HG02870 (cell line): ENCODE data around the gene PKP4.
A peak's percentile ranks its signal among the peaks of the same experiment; 100 is the strongest.
"Not testable (repeated sequence)": the region's sequence is repeated elsewhere in the genome, so short reads cannot be mapped to it uniquely, and the experiment has no call there.

Experiments used
- ATAC-seq: cut with Tn5 transposase; IDR thresholded peaks from one replicate; pipeline ENCODE4 v1.9.1; 2021; ENCODE audit warnings: mild to moderate bottlenecking, moderate library complexity; ENCODE audit not compliant: unreplicated experiment

PKP4 gene

DNA sequence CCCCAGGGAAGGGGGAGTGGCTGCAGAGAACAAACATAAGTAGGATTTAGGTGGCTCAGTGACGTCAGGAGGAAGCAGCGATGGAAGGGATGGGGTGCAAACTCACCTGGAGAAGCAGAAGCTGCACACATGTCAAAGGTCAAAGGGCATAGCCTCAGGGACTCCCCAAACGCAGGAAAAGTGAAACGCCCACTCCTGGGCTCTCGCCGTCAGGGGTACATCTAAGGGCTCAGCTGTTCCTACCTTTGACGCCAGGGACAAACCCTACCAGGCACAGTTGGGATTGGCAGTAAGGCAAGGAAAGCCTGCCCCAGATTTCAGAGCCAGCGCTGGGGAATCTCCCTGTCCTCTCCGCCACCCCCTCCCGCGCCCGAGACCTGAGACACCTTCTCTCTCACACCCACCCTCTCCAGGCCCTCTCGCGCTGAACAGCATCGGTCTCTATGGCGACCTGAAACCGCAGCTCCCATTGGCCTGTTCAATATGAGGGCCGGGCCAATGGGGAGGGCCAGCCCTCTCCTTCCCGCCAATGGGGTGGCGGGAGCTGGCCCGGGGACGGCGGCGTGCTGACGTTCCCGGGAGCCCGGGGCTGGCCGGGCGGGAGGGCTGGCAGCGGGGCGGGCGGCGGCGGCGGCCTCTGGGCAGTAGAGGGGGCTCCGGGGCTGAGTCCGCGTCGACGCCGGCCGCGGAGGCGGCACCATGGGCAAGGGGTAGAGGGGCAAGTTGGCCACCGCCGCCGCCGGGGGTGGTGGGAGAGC lies at the start of gene PKP4, which contains the start of gene CCDC148:
Gene PKP4, plus strand, starts transcription at position 644 of the 758 bp plus-strand sequence. CDS start 76,233 bp downstream, outside the sequence.
Gene CCDC148, minus strand, starts transcription at position 445 of the 758 bp plus-strand sequence. Its CDS starts 314 bp downstream, at position 131.
- ATAC-seq = peak; percentile 92

GRCh38 chr2:158407031-158407430 lies 49.7 kb upstream of the PKP4 start:
- ATAC-seq = no peak

DNA sequence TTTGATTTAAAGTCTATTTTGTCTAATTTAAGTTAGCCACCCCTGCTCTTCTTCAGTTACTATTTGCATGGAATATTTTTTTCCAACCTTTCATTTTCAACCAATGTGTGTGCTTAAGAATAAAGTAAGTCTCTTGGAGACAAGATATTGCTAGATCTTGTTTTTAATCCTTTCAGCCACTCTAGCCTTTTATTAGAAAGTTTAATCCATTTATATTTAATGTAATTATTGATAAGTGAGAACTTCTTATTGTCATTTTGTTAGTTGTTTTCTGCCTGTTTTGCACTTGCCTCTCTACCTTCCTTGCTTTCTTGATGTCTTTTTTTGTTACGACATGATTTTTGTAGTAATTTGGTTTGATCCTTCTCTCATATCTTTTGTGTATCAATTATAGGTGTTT lies 46.6 kb upstream of the PKP4 start:
- ATAC-seq = no peak

GRCh38 chr2:158411748-158412147 lies 45.0 kb upstream of the PKP4 start:
- ATAC-seq = no peak

DNA sequence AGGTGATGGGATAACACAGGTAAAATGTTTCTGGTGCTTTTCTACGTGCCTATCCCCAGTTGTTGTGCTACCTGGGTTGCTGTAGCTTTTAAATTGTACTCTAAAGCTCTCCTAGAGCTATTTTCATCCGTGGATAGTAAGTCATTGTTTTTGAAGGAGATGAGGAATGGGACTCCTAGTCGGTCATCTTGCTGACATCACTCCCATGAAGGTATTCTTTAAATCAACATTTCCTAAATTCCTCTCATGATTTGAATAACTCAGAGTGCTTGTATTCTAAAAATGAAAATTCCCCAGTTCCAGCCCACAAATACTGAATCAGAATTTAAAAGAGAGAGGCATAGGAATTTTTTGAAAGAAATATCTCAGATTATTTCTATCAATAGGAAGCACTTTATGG lies 44.5 kb upstream of the PKP4 start:
- ATAC-seq = no peak

DNA sequence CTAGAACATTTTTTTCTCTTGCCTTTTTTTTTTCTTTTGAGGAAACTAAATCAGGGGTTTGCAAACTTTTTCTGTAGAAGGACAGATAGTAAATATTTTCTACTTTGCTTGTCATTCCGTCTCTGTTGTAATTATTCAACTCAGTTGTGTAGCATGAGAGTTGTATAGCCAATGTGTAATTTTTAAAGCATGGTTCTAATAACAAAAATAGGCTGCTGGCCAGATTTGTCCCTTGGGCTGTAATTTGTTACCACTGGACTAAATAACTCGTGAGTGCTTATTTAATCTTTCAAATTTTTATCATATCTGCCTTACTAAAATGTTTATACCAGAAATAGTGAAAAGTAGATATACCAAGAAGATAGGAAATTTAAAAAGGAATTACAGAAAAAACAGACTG lies 43.2 kb upstream of the PKP4 start:
- no peak for ATAC-seq

DNA sequence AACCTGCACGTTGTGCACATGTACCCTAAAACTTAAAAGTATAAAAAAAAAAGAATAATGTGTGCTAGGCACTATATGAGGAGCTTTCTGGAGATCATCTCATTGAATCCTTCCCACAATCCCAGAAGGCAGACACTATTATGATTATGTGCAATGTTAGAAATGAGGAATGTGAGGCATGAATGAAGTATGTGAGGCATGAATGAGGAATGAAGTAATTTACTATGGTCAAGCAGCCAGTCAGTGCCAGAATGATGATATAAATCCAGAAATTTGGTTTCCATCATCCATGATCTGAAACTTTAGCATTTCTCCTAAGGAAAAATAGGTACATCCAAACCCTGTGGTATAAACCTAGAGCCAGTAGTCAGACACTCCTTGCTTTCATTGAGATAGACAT lies 42.2 kb upstream of the PKP4 start:
- ATAC-seq = no peak

- no peak for ATAC-seq
Observed at GRCh38 chr2:158432117-158432516, 24.6 kb upstream of the PKP4 start.

DNA sequence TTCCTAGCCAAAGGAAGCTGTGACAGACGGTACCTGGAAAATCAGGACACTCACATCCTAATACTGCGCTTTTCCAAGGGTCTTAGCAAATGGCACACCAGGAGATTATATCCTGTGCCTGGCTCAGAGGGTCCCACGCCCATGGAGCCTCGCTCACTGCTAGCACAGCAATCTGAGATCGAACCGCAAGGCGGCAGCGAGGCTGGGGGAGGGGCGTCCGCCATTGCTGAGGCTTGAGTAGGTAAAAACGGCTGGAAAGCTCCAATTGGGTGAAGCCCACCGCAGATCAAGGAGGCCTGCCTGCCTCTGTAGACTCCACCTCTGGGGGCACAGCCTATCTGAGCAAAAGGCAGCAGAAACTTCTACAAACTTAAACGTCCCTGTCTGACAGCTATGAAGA lies 23.0 kb upstream of the PKP4 start:
- ATAC-seq = not testable (repeated sequence)

- not testable (repeated sequence) for ATAC-seq
Observed at GRCh38 chr2:158439062-158439461, 17.7 kb upstream of the PKP4 start.

DNA sequence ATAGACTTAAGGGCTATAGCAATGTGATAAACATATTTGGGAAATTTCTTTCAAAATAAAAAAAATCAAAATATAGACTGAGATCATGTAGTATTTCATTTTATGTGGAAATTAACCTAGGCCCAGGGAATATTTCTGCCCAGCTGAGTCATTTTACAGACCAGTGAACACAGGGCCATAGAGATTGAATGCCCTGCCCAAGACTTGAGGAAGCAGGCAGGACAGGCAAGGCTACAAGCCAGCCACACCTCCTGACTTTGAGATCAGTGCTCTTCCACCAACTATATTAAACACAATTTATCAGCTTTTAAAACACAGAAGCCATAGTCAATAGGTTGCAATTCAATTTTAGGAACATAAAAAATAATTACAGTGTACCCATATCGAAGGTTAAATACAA lies 13.1 kb upstream of the PKP4 start:
- no peak for ATAC-seq

DNA sequence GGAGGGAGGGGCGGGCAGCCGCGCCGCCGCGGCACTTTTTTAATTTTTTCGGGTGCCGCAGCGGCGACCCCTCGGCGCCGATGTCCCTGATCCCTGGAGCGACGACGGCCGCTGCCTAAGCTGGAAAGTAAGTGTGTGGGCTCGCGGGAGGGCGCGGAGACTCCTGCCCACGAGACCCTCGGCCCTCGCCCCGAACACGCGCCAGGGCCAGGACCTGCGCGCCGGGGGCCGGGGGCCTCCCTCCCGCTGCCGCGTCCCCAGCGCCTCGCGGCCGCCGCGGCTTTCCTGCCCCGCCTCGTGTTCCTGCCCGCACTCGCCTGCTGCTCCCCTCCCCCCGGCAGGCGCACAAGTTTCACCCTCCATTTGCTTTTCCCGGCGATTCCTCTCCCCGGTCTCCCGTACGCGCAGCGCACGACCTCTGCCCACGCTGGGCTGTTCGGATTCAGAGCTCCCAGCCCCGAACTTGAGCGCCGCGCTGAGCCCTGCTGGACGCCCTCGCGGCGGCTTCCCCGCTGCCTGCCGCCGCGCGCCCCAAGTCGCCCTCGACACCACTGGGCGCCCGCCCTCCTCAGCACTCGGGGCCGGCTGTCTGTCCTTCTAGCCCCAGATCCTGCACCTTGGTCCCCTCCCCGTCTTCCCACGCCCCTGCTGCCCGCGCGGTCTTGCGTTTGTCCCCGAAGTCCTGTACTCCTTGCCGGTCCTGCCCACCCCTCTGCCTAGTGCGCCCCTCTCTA lies 507 bp downstream of the PKP4 start:
- peak; percentile 28 for ATAC-seq

GRCh38 chr2:158457826-158458616 lies 1.3 kb downstream of the PKP4 start:
- ATAC-seq = peak; percentile 43

GRCh38 chr2:158458617-158458920 lies 1.8 kb downstream of the PKP4 start:
- no peak for ATAC-seq

DNA sequence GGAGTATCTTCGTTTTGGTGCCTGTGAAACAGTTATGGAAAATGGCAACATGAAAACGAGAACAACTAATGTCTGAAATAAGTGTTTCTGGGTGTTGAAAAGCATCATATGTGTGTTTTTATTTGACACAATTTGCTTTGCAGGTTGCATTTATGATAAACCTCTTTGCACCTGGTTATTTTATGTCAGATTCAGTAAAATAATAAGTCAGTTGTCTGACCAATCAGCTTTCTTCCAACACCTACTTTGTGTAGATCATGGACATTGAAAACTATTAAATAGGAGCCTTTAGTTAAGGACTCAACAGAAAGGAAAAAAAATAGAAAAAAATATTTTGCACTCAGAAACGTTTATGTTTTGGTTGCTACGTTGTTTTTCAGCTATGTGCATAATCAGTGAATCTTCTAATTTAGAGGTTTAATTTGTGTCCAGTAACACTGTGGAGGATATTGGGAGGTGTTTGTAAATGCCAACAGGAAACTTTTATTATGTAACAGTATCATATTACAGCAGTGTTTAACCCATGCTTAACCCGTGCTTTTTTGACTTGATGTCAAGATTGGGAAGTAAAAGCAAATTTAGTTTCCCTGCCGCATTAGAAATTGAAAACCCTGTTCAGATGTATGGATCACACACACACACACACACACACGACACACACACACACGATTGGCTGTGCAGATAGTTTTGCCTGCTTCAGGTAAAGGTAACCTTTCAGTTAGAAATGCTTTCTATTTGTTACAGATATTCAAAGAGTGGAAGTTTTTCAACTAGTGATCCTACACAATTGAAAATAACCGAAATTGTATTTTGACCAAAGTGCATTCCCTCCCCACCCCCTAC lies 2.6 kb downstream of the PKP4 start:
- ATAC-seq = no peak

- ATAC-seq = no peak
Observed at GRCh38 chr2:158460632-158461297, 4.0 kb downstream of the PKP4 start.

DNA sequence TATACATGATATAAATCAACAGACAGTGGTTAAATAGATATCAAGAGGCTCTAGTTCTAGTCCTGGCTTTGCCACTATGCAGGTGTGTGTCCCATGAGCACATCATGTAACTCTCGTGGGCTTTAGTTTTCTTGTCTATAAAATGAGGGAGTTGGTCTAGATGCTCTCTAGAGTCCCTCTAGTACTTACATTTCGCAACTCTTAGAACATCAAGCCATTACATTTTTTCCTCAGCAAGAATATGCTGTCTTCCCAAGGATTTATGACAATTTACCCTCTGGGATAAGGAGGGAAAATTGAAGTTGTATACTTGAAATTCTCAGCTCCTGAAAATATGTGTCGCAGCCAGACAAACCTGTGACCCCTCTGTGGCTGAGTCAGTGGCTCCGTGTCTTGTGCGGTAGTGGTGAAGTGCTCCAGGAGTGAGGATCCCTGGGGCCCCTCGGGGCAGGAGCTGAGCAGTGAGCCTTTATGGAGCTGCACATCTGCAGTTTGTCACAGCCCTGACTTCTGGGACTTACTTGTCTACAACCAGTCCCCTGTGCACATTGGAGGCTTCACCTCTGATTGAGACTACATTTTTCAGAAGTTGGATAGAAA lies 6.8 kb downstream of the PKP4 start:
- ATAC-seq = no peak

DNA sequence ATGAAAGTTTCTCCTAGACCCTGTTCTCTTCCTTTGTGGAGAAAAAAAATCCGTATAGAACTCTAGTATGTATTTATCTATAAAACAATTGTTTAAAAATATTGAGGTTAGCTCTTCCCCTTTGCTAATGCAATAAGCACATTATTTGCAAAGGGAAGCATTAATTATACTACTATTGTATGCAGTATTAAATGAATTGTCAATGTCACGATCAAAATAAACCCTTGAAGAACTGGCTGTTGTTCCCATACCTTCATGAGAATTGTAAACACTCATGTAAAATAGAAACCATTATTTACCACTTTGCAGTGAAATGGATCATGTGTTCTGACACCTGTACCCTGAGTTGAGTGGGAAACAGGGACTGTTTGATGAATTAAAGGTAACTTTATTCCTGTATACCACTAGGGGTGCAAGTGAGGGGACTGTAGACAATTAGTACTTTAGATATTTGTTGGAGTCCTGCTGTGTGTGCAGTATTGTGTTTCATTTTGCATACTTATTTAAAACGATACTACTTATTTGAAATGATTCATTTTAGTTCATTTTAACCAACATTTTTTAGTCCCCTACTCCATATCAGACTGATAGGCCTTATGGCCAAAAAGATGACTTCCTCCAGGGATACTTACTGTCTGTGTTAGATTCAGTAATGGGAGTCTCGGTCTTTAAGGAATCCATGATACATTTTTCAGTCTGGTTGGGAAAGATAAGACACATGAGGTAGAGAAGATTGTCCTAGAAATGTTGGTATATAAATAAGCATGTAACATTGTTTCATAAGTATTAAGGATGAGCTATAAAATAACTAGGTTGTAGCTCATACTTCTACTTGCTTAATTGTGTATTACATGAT lies 7.9 kb downstream of the PKP4 start:
- peak; percentile 56 for ATAC-seq

DNA sequence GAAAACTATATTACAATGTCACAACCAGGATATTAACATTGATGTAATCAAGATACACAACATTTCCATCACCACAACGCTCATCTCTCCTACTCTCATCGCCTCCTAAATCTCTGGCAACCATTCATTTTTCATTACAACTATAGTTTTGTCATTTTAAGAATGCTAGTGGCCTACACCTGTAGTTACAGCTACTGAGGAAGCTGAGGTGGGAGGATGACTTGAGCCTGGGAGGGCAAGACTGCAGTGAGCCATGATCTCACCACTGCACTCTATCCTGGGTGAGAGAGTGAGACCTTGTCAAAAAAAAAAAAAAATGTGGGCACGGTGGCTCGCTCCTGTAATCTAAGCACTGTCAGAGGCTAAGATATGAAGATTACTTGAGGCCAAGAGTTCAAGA lies 10.5 kb downstream of the PKP4 start:
- ATAC-seq = no peak
